K562 (cell line): ENCODE data around the gene CARD8. TPM values are rescaled to one million over a fixed set of nuclear protein-coding genes. Genes with fewer than 3 reads are reported as not detected.

Experiments used
- BCL6 ChIP-seq: fragments of 250-450 bp; sonication (Bioruptor Pico); IDR thresholded peaks from 2 replicates; pipeline ENCODE4 v1.4.0; 2020
- BDP1 ChIP-seq: IDR thresholded peaks from 3 replicates; pipeline ENCODE4 v1.6.1; 2011; ENCODE audit not compliant: insufficient read length, insufficient read depth
- CTCFL ChIP-seq: IDR thresholded peaks from 2 replicates; pipeline ENCODE4 v1.6.1; 2011; ENCODE audit warnings: borderline replicate concordance, low read depth, mild to moderate bottlenecking, moderate library complexity, low read length; ENCODE audit not compliant: insufficient read depth, poor library complexity, severe bottlenecking
- ILF3 ChIP-seq: fragments of 450-650 bp; IDR thresholded peaks from 2 replicates; pipeline ENCODE4 v1.6.1; 2018; ENCODE audit warnings: antibody characterized with exemption, mild to moderate bottlenecking, moderate library complexity, borderline replicate concordance
- JUN ChIP-seq, 2 experiments: sonication (generic) in 1 of 2; formaldehyde crosslinking in 1 of 2; IDR thresholded peaks; 2 replicates each; pipeline versions ENCODE4 v1.6.1 to v1.8.0; 2012 to 2022; ENCODE audit warnings: borderline replicate concordance in 2 of 2, mild to moderate bottlenecking in 2 of 2, improper control_type of control experiment in 1 of 2, low read depth in 1 of 2, low read length in 1 of 2, missing genetic modification reagents in 1 of 2
- KAT7 ChIP-seq: sonication (generic); formaldehyde crosslinking; IDR thresholded peaks from 2 replicates; pipeline ENCODE4 v1.8.0; 2022; ENCODE audit warnings: missing genetic modification reagents, mild to moderate bottlenecking, borderline replicate concordance
- LCOR ChIP-seq: sonication (generic); formaldehyde crosslinking; IDR thresholded peaks from 2 replicates; pipeline ENCODE4 v1.8.0; 2022; ENCODE audit warnings: mild to moderate bottlenecking, missing genetic modification reagents
- MLLT1 ChIP-seq, 2 experiments: fragments of 450-650 bp; IDR thresholded peaks; 2 replicates each; pipeline ENCODE4 v1.6.1; 2016
- PKNOX1 ChIP-seq: fragments of 450-650 bp; IDR thresholded peaks from 2 replicates; pipeline ENCODE4 v1.6.1; 2016
- RBM17 ChIP-seq: fragments of 200-400 bp; formaldehyde crosslinking; IDR thresholded peaks from 2 replicates; pipeline ENCODE4 v1.6.1; 2017; ENCODE audit warnings: low read depth, mild to moderate bottlenecking, low read length, borderline replicate concordance
- ZBED1 ChIP-seq: IDR thresholded peaks from 2 replicates; pipeline ENCODE4 v1.6.1; 2014
- ZBTB49 ChIP-seq: sonication (generic); formaldehyde crosslinking; IDR thresholded peaks from 2 replicates; pipeline ENCODE4 v1.8.0; 2022; ENCODE audit warnings: missing genetic modification reagents, mild to moderate bottlenecking, borderline replicate concordance
- ZFP91 ChIP-seq: sonication (generic); formaldehyde crosslinking; IDR thresholded peaks from 2 replicates; pipeline ENCODE4 v1.8.0; 2022; ENCODE audit warnings: mild to moderate bottlenecking, missing genetic modification reagents
- ZNF174 ChIP-seq: fragments of 250-450 bp; sonication (Bioruptor Pico); IDR thresholded peaks from 2 replicates; pipeline ENCODE4 v1.4.0; 2020; ENCODE audit warnings: mild to moderate bottlenecking
- ZNF586 ChIP-seq: fragments of 450-650 bp; formaldehyde crosslinking; conservative IDR thresholded peaks from 2 replicates; pipeline ENCODE4 v1.4.0; 2020; ENCODE audit warnings: mild to moderate bottlenecking, moderate library complexity
- polyA plus RNA-seq, 8 experiments: library from polyadenylated mRNA; depleted of rRNA in 4 of 8; stranded (reverse) in 5 of 8; unstranded in 3 of 8; fragments of >200 nt; fragmentation: Nextera tagmentation in 2 of 8; fragmentation: Illumina TruSeq in 1 of 8; extraction: Ambion mirVana in 2 of 8; extraction: Trizol in 1 of 8; gene quantifications; 2 replicates each; pipeline versions ENCODE4 v1.2.1 to v1.2.3, GENCODE V29; 2011 to 2014; ENCODE audit warnings: inconsistent platforms in 1 of 8, missing spikeins in 1 of 8
- total RNA-seq, 7 experiments: library from RNA; depleted of rRNA in 6 of 7; stranded (reverse); fragments of >200 nt in 6 of 7; fragmentation: Illumina TruSeq in 2 of 7; extraction: Trizol in 2 of 7; gene quantifications; 2 replicates each; pipeline versions ENCODE4 v1.2.1 to v1.2.3, GENCODE V29; 2011 to 2021; ENCODE audit warnings: low replicate concordance in 1 of 7

CARD8 gene
- total and polyA plus RNA-seq, 9 of the 15 experiments (the other 6 are each of a cell fraction or from before 2014, with no cell fraction given) = 11.5 to 26.4 (median 20.8) TPM

GRCh38 chr19:48254529-48254970 lies 1.2 kb downstream of the CARD8 start (continued):
- TF ChIP-seq CTCFL (no peak), ZNF586 (CRISPR knock-in tag) (peak; percentile 90), BDP1 (no peak), JUN (IDR thresholded peaks at IDR 0.05; ENCODE audit: borderline replicate concordance, low read depth, low read length) (no peak), JUN (CRISPR knock-in tag; IDR thresholded peaks at IDR 0.05; ENCODE audit: borderline replicate concordance) (no peak), RBM17 (no peak), PKNOX1 (no peak), ZBED1 (no peak), MLLT1 (IDR thresholded peaks at IDR 0.05) (no peak), ZNF174 (CRISPR knock-in tag) (no peak), ILF3 (no peak), KAT7 (CRISPR knock-in tag) (no peak), LCOR (CRISPR knock-in tag) (no peak), BCL6 (CRISPR knock-in tag) (peak; percentile 96), ZBTB49 (no peak), ZFP91 (no peak)
